ENCODE data around the gene MAP2K7. TPM values are rescaled to one million over a fixed set of nuclear protein-coding genes. Genes with fewer than 3 reads are reported as not detected.
"Not testable (repeated sequence)": the region's sequence is repeated elsewhere in the genome, so short reads cannot be mapped to it uniquely, and the experiment has no call there.

MAP2K7 gene
- total RNA-seq, 1 donor from 2014 or later: 42.2 TPM

DNA sequence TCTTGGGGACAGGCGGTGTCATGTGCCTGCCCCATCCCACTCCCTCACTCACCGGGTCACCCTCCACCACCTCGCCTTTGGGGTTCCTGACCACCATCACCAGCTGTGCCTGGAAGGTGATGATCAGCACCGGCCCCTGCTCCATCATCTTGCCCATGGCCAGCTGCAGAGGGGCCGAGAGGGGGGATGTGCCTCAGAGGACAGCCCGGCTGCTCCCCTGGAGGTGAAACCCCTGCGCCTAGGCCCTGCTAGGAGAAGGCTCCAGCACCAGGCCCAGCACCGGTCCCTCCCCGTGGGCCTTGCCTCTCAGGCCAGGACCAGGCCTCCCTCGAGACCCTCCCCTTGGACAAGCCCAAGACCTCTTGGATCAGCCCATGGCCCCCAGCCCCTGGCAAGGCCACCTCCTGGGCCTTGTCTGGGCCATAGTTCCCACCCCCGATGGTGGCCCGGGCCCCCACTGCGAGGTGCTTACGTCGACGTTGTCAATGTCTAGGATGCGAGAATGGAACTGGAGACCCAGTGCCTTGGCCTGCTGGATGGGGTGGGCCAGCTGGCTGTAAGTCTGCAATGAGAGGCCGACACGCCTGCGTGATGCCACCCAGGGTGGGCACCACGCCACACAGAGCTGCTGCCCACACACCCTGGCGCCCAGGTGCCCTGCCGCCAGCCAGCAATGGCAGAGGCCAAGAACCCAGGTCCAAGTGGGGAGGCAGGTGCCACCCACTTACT is 24.1 kb downstream of the MAP2K7 start:
- peaks cover 4% of the 10 kb centered on the region for H3K36me3 Mint-ChIP-seq
- H3K27ac Mint-ChIP-seq: peak overlapping the region; percentile 99
- H3K27me3 Mint-ChIP-seq: no peaks in the 10 kb centered on the region
- DNase-seq (ENCODE audit: extremely low spot score, unreplicated experiment): peak; percentile 72
- H3K4me3 Mint-ChIP-seq: peak overlapping the region; percentile 83
- TF ChIP-seq, protein P1, sequence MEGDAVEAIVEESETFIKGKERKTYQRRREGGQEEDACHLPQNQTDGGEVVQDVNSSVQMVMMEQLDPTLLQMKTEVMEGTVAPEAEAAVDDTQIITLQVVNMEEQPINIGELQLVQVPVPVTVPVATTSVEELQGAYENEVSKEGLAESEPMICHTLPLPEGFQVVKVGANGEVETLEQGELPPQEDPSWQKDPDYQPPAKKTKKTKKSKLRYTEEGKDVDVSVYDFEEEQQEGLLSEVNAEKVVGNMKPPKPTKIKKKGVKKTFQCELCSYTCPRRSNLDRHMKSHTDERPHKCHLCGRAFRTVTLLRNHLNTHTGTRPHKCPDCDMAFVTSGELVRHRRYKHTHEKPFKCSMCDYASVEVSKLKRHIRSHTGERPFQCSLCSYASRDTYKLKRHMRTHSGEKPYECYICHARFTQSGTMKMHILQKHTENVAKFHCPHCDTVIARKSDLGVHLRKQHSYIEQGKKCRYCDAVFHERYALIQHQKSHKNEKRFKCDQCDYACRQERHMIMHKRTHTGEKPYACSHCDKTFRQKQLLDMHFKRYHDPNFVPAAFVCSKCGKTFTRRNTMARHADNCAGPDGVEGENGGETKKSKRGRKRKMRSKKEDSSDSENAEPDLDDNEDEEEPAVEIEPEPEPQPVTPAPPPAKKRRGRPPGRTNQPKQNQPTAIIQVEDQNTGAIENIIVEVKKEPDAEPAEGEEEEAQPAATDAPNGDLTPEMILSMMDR (conservative IDR thresholded peaks at IDR 0.05): no peak
- peaks cover 16% of the 10 kb centered on the region for H3K4me1 Mint-ChIP-seq (ENCODE audit: unreplicated experiment)
- no peaks in the 10 kb centered on the region for H3K9me3 Mint-ChIP-seq

DNA sequence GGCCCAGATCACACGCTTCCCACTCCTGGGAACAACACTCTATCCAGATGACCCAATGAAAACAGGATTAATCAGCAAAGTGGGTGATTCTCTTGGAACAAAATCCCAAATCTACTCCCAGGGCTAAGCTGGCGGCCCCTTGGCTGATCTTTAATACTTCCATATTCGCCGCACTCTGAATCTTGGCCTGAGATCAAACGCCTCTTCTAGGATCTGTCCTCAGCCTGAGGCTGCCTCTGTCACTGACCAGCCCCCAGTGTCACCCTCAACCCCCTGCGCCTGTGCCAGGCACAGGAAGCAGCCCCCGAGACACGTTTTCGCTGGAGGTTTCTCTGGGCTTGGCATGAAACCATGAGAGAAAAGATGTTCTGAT is 24.6 kb downstream of the MAP2K7 start:
- peak overlapping the region; percentile 83 for H3K4me3 Mint-ChIP-seq
- peak overlapping the region; percentile 99 for H3K27ac Mint-ChIP-seq
- H3K9me3 Mint-ChIP-seq: no peaks in the 10 kb centered on the region
- H3K27me3 Mint-ChIP-seq: no peaks in the 10 kb centered on the region
- peaks cover 4% of the 10 kb centered on the region for H3K36me3 Mint-ChIP-seq
- no peak for DNase-seq (ENCODE audit: extremely low spot score, unreplicated experiment)
- TF ChIP-seq, protein P1 (conservative IDR thresholded peaks at IDR 0.05): no peak
- H3K4me1 Mint-ChIP-seq (ENCODE audit: unreplicated experiment): peaks cover 16% of the 10 kb centered on the region

DNA sequence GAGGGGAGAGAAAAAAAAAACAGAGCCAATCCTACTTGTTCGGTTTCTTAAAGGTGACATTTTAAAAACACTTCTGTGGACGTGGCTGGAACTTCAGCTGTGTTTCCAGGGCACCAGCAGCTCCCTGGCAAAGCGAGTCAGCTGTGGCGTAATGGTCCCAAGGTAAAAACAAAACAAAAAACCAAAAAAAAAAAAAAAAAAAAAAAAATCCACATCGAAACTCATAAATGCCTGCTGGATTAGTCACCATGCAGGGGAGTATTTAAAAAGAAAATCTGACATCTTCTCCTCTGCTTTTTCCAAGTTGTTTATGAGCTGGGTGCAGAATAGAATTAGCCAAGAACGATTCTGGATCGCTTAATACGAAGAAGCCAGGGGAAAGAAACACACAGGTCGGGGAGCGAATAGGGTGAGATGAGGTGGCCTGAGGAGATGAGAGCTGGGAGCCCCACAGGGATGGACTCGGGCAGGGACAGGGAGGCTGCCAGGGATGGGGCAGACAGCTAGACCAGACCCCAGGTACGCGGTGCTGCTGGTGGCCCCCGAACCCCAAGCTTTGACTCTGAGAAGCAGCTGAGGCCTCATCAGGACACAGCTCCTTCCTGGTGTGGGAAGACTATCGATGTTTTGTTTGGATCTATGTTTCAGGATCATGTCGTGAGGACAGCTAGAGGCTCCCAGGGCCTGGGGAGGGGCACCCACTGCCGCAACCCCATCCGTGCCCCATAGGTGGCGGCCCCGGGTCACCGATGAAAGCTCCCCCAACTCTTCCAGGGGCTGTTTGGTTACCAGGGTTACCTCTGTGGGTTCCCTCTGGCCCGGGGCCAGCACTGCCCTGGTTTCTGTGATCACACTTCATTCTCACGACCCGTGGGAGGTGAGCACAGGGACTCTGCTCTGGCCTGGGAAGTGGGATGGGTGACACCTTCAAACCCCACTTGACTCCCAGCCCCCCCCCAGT is 25.3 kb downstream of the MAP2K7 start:
- Mint-ChIP-seq H3K4me3 (peak overlapping the region; percentile 83), H3K27ac (peak overlapping the region; percentile 99), H3K27me3 (no peaks in the 10 kb centered on the region), H3K36me3 (peaks cover 4% of the 10 kb centered on the region), H3K9me3 (no peaks in the 10 kb centered on the region), H3K4me1 (ENCODE audit: unreplicated experiment) (peaks cover 16% of the 10 kb centered on the region)
- TF ChIP-seq, protein P1 (conservative IDR thresholded peaks at IDR 0.05): peak; percentile 61
- peak; percentile 71 for DNase-seq (ENCODE audit: extremely low spot score, unreplicated experiment)

DNA sequence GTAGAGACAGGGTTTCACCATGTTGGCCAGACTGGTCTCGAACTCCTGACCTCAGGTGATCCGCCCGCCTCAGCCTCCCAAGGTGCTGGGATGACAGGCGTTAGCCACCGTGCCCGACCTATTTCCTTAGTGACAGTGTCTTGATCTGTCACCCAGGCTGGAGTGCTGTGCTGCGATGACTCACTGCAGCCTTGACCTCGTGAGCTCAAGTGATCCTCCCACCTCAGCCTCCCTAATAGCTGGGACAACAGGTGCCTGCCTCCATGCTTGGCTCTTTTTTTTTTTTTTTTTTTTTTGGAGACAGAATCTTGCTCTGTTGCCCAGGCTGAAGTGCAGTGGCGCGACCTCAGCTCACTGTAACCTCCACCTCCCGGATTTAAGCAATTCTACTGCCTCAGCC is 26.4 kb downstream of the MAP2K7 start:
- not testable (repeated sequence) for H3K27me3 Mint-ChIP-seq; H3K27ac Mint-ChIP-seq; H3K4me3 Mint-ChIP-seq; DNase-seq (ENCODE audit: extremely low spot score, unreplicated experiment); H3K36me3 Mint-ChIP-seq; H3K9me3 Mint-ChIP-seq
- peaks cover 16% of the 10 kb centered on the region for H3K4me1 Mint-ChIP-seq (ENCODE audit: unreplicated experiment)

DNA sequence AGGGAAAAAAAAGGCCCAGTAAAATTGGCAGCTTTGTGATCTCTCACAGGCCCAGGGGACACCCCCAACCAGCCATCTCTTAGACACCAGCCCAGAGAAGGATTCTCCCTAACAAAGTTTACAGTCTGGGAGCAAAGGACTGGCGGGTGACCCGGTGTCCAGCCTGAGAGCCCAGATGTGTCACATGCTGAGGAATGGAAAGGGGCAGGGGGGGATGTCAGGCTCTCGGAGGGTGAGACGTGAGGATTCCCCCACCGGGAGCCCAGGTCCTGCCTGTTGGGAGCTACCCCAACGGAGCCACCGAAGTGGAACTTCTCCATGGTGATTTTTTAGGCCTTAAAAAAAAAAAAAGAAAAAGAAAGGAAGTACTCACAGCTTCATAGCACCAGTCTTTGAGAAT is 27.1 kb downstream of the MAP2K7 start:
- DNase-seq (ENCODE audit: extremely low spot score, unreplicated experiment): no peak
- Mint-ChIP-seq H3K4me3 (no peak overlapping the region), H3K27me3 (no peaks in the 10 kb centered on the region), H3K27ac (no peak overlapping the region), H3K36me3 (peaks cover 4% of the 10 kb centered on the region), H3K4me1 (ENCODE audit: unreplicated experiment) (peaks cover 16% of the 10 kb centered on the region), H3K9me3 (no peaks in the 10 kb centered on the region)
- TF ChIP-seq, protein P1 (conservative IDR thresholded peaks at IDR 0.05): no peak

Data from type B pancreatic cell (in vitro differentiated cells).